GM21526 (cell line): ENCODE data around the gene DHDDS.

Experiments
- ATAC-seq: cut with Tn5 transposase; IDR thresholded peaks from one replicate; pipeline ENCODE4 v1.9.1; 2021; ENCODE audit warnings: moderate library complexity; ENCODE audit not compliant: unreplicated experiment, low FRiP score

DHDDS gene

DNA sequence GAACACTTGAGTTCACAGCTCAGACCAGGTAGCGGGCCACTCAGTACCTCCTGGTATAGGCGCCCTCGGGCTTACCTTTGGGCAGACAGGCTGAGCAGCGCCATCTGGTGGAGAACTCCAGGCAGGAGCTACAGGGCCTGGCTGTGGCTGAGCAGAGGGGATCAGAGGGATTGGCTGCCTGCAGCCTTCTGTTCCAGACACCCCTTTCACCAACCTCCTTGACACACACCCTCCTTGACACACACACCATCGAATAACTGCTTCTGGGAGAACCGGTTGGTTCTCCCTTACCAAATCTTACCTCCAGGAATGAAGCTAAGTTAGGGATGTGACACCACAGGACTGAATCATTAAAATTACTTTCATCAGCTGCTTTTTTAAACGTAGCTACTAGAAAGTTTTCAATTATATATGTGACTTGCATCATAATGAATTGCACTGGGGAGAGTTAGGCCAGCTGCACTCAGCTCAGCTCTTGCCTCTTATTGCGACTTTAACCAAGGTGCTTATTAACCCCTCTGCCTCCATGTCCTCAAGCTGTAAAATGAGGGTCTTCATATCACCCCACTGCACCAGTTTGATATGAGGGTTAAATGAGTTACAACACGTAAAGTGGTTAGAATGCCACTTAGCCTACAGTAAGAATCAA, 14.9 kb upstream of the DHDDS start:
- no peak for ATAC-seq

DNA sequence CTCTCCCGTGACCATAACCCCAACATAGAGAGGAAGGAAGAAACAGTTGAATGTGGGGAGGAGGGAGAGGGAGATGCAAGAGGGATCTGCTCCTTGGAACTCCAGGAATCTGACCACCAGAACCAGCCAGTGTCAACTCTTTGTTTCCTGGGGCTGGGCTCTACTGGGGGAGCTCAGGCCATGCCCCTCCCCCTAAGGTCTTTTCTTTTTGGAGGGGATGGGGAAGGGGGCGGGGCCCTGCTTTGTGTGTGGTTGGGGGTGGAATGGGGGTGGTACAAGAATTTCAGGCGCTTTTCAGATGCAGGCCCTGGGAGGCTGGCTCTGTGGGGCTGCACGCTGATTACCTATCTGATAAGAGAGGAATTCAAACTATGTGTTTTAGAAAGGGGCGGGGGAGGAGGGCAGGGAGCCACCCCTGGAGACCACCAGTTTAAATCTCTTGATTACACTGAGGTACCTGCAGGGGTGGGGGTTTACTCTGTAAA, 13.2 kb upstream of the DHDDS start:
- ATAC-seq = no peak

DNA sequence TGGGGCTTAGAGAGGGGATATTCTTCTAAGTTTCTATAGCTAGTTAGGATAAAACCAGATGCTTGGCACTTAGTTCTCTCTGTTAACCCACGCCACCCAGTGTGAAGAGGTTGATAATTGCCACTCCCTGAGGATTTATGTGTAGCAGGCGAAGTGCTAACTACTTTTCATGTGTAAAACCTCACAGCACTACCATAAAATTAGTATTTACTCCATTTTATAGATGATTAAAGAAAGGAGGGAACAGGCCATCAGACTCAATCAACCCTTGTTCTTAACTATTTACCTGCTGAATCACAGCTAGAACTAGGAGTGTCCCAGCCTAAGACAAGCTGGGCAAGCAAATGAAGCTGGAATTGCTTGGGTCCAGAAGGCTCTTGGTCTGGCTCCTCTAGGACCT, 12.6 kb upstream of the DHDDS start:
- ATAC-seq = no peak

DNA sequence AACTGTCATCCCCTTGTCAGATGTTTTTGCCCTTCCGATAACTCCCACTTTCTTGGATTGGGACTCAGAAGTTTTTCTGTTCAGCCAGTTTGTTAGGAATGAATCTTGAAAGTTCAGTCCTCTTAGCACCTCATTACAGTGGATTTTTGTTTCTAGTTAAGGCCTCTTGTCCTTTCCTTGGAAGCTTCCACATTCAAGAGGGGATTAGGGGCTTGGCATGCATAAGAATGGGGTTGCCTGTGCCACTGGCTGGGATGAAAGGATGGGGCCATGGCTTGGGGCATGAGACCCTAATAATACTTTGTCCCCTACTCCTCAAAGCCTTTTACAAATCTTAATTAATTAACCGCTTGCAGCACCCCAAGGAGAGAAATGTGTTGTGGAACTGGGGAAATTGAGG, 2.4 kb upstream of the DHDDS start:
- ATAC-seq = no peak

DNA sequence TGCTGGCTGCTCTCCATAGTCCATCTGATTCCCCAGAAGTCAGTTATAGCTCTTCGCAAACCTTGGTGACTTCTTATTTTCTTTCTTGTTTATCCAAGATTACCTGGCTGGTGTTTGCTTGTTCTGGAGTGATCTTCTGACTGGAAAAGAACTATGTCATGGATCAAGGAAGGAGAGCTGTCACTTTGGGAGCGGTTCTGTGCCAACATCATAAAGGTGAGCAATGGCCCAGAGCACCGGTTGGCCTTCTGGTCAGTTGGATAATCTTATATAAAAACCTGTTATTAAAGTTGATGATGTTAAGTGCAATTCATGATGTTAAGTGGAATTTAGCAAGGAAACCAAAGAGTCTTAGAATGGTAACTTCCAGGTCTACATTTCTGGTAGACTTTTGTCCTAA, 672 bp downstream of the DHDDS start:
- no peak for ATAC-seq

DNA sequence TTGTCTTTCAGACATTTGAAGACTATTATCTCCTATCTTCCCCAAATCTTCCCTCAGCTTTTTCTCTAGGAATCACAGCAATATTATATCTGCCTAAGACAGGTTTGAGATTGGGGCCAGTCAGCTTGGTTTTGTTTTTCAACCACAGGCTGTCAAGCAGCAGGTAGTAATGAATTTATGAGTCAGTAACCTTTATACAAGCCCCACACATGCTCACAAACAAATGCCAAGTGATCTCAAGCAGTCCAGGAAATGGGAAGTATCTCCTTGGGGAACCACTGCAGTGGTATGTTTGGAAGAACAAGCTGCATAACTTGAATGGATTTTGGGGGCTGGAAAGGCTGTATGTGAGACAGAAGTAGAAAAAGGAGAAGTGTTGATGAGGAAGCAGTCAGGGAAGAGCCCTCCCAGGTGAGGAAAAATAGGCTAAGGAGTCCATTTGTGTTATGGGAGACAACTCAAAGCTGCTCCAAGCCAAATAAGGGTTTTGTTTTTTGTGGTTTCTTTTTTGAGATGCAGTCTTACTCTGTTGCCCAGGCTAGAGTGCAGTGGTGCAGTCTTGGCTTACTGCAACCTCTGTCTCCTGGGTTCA, 2.1 kb downstream of the DHDDS start:
- ATAC-seq = no peak

DNA sequence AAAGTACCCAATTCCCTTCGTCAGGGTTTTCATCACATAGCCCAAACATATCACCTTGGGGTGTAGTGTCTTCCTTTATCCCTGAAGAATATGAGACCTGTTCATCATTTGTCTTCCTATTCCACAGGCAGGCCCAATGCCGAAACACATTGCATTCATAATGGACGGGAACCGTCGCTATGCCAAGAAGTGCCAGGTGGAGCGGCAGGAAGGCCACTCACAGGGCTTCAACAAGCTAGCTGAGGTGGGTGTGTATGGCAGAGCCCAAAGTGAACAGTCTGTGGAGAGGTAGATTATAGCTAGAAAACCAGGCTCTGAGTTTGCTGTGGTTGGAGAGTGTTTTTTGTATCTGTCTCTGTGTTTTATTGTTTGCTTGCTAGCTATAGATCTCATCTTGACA, 5.9 kb downstream of the DHDDS start:
- no peak for ATAC-seq

DNA sequence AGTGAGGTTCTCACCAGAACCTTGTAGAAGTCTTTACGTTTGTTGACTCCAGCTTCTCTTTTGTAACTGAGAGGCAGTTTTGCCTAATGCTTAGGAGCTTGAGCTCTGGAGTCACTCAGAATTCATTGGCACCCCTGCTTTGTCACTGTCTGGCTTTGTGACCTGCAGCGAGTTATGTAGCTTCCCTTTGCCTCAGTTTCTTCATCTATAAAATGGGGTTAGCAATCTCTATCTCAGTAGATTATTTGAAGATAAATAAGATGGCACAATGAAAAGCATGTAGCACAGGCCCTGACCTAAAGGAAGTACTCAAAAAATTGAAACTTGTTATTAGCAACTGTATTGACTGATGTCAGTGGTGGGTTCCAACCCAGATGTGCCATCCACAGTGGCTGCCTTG, 8.1 kb downstream of the DHDDS start:
- no peak for ATAC-seq

DNA sequence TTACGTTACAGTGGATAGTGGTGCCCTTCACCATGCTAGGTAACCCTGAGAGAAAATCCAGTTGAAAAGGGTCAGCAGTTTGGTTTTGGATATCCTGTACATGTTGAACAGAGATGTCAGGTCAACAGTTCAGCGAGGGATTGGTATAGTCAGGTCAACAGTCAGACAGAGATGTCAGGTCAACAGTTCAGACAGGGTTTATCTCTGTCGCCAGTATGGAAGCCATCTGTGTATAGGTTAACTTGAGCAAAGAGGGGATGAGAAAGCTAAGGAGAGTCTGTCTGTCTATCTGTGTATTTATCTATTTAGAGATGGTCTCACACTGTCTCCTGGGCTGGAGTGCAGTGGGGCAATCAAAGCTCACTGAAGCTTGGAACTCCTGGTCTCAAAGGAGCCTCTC, 17.7 kb downstream of the DHDDS start:
- ATAC-seq = no peak

DNA sequence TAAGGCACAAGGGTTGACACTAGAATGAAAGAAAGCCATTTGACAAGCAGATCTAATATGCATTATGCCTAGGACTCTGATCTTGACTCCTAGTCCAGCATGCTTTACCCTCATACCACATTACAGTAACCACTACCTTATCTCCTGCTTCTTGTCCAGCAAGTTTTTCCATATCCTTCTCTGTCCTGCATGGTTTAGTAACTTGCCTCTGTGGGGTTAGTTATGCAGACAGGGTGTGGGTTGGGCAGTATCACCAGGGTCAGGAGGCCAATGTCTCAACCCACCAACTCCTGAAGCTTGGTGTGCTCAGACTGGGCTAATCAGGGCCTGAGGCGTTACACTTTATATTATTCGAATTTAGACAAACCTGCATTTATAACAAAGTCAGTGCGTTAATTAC, 18.8 kb downstream of the DHDDS start:
- no peak for ATAC-seq

DNA sequence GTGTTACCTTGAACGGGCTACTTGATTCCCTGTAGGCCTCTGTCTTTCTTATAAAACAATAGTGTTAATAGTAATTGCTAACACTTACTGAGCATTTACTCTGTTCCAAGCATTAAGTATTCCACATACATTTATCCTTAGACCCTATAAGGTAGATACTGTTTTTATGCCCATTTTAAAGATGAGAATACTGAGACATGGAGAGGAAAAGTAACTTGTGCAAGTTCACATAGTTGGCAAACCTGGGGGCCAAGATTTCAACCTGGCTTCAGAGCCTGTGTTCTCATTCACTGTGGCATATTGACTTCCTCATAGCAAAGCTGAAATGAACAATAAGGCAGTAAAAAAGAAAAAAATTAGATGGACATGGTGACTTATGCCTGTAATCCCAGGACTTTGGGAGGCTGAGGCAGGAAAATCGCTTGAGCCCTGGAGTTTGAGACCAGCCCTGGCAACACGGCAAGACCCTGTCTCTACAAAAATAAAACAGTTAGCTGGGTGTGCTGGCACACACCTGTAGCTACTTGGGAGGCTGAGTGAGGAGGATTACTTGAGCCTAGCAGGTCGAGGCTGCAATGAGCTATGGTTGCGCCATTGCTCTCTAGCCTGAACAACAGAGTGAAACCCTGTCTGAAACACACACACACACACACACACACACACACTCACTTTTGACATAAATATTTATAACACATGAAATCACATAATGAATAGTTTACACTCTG, 20.5 kb downstream of the DHDDS start:
- ATAC-seq = no peak

DNA sequence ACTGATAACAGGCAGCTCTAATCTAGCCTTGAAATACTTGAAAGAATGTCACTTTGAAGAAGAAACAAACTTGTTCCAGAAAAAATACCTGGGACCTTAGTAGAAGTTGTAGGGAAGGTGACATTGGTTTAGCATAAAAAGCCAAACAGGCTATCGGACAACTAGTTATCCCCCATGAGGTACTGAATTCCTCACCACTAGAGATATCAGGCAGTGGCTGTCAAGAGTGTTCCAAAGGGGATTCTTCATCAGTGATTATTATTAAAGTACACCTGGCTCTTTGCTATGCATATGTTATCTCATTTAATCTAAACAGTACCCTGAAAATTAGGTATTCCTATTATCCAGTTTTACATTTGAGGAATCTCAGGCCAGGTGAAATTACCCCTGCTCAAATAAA, 27.0 kb downstream of the DHDDS start:
- no peak for ATAC-seq

DNA sequence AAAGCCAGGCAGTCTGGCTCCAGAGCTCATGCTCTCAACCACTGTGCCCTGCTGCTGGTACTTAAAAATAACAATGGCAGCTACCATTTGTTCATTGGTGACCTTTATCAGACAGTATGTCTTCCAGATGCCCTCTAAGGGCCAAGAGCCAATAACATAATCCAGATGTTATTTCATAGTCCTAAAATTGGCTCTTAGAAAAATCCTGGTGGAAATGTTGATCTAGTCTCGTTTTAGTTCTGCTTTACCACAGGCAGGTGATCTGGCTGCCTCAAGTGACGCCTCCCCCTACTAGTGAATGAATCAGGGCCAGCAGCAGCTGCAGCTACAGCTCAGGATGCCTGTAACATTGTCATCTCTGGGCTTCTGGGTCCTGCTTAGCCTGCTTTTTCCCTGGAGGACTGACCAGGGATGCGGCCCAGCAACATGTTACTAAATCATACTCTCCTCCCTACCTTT, 27.5 kb downstream of the DHDDS start:
- ATAC-seq = no peak

DNA sequence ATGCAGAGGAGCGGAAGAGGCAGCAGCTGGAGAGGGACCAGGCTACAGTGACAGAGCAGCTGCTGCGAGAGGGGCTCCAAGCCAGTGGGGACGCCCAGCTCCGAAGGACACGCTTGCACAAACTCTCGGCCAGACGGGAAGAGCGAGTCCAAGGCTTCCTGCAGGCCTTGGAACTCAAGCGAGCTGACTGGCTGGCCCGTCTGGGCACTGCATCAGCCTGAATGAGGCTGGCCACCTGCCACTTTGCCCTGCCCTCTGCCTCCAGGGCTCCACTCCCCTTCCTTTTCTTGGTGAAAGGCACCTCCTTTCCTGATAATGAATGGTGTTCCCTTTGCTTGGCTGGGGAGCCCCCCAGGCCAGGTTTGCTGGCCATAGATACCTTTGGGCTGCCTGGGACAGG, 36.8 kb downstream of the DHDDS start:
- ATAC-seq = no peak

DNA sequence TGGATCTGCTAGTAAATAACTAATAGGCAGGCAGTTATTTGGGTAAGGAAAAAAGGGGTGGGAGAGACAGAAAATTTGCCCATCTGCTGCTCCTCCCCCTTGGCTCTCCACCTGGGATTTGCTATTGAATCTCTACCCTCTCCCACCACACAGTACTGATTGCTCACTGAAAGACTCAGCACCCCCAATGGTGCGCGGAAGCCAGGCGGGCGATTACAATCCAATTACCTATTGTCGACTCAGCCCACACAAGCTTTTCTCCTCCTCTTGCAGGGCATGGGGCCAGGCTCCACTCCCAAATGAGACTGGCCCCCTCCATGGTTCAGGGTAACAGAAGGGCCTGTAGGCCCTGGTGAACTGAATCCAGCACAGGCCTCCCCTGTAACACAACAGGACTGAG, 37.4 kb downstream of the DHDDS start:
- no peak for ATAC-seq

DNA sequence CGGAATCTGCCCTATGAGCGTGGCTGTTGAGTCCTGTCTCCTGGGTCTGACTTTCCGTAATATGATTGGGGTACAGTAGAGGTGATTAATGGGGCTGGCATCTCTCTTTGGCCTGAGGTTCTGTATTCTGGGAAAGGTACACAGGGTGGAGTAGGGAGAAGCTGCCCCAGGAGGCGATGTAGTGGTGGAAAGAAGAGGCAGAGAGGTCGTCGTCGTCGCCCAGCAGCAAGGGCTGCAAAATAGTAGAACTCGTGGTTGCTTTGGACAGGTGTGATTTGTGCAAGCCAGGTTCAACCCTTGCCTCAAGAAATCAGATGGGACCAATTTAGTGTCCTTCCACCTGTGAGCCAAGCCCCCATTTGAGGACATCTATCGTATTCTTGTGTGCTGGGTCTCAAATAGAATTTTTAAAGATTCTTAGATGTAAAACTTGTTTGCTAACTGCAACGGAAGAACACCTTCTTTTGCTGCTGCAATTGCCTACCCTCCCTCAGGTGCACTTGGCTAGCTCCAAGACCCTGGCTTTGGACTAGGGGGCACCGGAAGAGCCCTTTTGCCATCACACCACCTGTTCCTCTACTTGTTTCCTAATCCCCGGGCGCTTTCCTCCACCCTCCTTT, 38.9 kb downstream of the DHDDS start:
- ATAC-seq = no peak

DNA sequence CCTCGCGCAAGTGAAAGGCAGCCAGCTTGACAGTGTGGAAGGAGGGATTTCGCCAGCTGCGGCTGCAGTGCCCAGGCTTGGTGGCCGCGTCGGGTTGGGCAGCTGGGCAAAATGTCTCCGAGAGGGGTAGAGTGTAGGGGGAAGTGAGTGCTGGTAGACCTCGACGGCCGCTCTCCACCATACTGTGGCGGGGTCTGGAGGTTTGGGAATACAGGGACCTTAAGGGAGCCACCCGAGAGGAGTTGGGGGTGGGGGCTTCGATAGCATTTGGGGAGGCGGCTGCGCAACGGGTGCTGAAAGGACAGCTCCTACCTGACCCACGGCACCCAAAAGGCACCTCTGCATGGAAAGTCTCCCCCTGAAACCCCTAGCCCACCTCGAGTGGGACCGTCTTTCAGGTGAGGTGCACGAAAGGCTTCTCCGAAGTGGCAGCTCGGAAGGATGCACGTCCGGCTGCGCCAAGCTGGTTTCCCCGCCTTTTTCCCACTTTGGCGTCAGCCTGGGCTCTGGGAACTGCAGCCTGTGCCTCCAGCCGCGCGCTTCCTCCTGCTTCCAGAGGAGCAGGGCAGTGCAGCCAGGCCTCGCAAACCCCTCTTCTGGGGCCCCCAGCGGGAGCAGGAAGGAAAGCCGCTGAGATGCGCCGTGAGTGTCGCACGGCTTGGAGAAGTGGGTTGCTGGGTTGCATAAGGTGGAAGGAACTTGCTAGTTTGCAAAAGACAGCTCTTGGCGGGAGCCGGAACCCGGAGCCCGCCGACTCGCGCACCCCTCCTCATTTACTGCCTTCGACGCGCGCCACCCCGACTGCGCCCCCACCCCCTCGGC, 39.6 kb downstream of the DHDDS start:
- peak; percentile 4 for ATAC-seq

DNA sequence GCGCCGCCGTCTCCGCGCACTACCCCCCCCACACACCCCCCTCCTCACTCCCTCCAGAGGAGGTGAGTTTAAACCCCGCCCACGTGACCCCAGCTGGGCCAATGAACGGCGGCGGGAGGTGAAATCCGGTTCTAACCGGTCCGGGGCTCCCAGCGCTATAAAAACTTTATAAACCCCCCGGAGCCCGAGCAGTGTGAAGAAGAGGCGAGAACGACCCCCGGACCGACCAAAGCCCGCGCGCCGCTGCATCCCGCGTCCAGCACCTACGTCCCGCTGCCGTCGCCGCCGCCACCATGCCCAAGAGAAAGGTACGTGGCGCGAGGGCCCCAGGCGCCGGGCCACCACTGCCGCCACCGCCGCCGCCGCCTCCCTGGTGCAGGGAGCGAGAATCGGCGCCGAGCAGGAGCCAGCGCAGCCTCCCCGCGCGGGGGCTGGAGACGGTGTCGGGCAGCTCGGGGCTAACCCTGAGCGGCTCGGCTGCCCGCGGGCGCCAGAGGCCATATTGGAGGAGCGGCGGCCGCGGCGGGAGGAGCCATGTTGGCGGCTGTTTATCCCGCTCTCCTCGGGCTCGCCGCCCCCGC, 40.3 kb downstream of the DHDDS start, which contains the start of gene HMGN2:
Gene HMGN2, plus strand, starts transcription at position 121 of the 581 bp plus-strand sequence. Its CDS starts 173 bp downstream, at position 294.
- ATAC-seq = peak; percentile 54

DNA sequence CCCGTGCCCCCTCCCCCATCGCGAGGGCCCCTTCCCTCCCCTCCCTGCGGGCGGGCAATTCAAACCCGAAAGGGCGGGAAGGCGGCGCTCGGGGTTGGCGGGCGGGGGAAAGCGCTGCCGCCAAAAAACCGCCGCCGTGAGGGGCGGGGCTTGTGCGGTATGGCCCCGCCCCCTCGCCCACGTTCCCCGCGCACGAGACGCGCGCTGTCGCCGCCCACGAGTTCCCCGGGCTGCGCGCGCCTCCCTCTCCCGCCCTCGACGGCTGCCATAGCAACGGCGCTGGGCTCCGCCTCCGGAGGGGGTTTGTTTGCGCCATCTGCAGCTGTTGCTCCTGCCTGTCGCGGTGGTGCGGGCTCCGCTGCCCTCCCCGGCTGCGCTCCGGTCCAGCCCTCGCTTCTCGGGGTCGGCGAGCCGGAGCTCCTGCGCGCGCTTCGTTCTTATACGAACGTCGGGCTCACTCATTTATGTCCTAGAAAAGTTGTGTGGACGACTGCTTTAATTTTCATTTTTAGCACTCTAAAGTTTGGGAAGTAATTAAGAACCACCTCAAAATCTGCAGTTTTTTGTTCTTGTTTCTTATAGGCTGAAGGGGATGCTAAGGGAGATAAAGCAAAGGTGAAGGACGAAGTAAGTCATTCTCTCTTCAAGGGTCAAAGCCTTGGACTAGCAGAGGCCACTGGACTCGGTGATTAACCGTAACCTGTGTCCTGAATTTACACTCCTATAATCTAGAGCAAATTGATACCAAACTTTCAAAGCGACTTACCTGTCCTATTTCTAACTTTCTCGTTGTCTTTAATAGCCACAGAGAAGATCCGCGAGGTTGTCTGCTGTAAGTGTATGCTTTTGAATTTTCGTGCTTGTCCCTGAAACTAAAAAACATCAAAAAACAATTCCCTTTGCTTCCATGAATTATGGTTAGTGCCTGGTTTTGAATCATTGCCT, 41.1 kb downstream of the DHDDS start:
- peak; percentile 62 for ATAC-seq
